Cardiac septum (tissue), 1 donor: ENCODE data around the gene CROCC2. TPM values are rescaled to one million over a fixed set of nuclear protein-coding genes. Genes with fewer than 3 reads are reported as not detected.

Experiments used
- DNase-seq: peaks from one replicate; pipeline ENCODE4 v3.0.0-alpha.2; 2020; ENCODE audit warnings: low spot score
- intact Hi-C: fragments of 100-400 bp; cut with DNase I; formaldehyde crosslinking; loops from one replicate; pipeline ENCODE4 v1.14.0; 2022
- total RNA-seq: library from RNA; stranded (reverse); fragmentation: NEBNext Ultra II Directional; extraction: Animal tissue kit (Norgen Biotek cat#: 25700); gene quantifications from one replicate; pipeline ENCODE4 v1.2.1, GENCODE V29; 2021
- donor health status: DM: no; HTN: no; CAD: no.

CROCC2 gene
- total RNA-seq, 1 donor from 2014 or later = not detected

GRCh38 chr2:240929364-240930095 is 23.4 kb downstream of the CROCC2 start:
- intact Hi-C loops = no loop called here
- DNase-seq = peak; percentile 65

DNA sequence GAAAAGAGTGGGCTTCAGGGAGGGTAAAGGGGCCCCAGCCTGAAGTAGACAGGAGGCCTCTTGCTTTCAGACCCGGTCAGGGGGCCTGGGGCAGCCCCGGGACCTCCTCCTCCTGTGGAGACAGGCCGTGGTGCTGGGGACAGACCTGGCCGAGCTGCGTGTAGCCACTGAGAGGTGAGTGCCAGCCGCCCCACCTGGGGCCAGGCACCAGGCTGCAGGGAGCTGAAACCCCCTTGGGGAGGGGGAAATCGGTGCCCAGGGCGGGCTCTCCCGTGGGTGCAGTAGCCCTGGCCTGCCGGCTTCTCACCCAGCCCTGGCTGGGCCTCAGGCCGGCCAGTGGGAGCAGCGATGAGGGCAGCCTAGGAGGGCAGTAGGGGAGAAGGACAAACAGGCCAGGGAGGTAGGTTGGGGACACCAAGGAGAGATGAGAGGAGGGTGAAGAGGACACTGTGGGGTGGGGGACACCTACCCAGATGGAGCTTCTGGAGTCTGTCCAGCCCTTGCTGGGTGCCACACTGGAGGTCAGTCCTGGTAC is 24.0 kb downstream of the CROCC2 start:
- intact Hi-C loops = no loop called here

GRCh38 chr2:240930631-240931318 is 24.6 kb downstream of the CROCC2 start:
- intact Hi-C loops = no loop called here
- peak; percentile 36 for DNase-seq

More for the DNA sequence above, 24.0 kb downstream of the CROCC2 start:
- peak; percentile 71 for DNase-seq

- peak; percentile 47 for DNase-seq
- intact Hi-C loops = no loop called here
Observed at GRCh38 chr2:240931319-240931949, 25.3 kb downstream of the CROCC2 start.

GRCh38 chr2:240932001-240932723 is 26.0 kb downstream of the CROCC2 start:
- peak; percentile 33 for DNase-seq
- intact Hi-C loops = no loop called here

DNA sequence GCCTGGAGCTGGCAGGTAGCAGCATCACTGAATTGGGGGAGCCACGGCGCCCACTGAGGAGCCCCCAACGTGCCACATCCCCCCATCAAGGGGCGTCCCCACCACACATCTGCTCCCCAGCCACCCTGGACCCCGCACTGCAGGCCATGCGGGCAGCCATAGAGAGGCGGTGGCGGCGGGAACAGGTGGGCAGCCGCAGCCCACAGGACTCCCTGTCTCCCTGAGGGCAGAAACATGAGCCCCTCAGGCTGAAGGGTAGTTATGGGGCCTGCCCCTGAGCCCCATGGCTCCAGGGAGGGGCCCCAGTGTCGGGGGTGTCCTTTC is 26.6 kb downstream of the CROCC2 start:
- intact Hi-C loops = no loop called here
- peak; percentile 71 for DNase-seq

DNA sequence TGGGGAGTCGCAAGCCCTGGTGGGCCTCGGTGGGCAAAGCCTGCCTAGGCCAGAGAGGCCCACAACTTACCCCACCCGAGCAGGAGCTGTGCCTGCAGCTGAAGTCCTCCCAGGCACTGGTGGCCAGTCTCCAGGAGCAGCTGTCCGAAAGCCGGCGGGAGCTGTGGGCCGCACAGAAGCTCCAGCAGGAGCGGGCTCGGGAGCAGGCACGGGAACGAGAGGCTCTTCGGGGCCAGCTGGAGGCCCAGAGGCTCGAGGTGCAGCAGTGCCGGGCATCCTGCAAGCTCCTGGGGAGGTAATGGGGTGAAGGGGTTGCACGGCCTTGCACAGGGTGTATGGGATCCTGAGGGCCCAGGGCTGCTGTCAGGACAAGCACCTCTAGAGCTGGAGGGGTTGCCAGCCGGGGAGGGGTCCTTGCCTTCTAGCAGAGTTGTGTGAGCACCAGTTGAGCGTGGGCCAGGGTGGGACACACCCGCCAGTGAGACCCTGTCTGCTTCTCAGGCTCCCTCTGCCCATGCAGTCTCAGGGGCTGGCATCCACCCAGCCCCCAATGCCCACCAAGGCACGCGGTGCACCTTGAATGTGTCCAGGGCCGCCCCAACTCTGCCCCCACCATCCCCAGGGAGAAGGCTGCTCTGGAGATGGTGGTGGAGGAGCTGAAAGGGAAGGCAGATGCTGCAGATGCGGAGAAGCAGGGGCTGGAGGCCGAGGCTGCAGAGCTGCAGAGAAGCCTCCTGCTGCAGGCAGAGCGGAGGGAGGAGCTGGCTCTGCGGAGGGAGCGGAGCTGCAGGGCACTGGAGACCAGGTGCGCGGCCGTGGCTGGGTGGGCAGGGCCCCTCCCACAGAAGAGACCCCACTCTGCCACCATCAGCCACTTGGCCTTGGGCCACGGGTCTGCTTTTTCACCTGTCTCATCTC is 27.2 kb downstream of the CROCC2 start:
- peak; percentile 66 for DNase-seq
- intact Hi-C loops = no loop called here

- peak; percentile 67 for DNase-seq
- intact Hi-C loops = no loop called here
Observed at GRCh38 chr2:240933966-240934700, 28.0 kb downstream of the CROCC2 start.

DNA sequence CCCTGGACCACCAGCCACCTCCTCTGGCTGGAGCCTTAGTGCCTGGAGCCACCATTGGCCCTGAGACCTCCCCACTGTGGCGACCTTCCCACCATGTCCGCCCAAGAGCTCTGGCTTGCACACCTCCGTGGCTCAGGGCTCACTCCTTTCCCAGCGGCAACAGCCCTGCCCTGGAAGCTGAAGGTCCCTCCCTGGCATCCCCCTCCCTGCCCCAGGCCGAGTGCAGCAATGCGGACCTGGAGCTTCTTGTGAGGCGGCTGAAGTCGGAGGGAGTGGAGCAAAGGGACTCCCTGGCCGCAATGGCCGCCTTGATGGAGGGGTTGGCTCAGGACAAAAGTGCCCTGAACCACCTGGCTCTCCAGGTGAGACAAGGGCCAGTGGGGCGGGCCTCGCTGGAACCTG is 28.6 kb downstream of the CROCC2 start:
- peak; percentile 38 for DNase-seq
- intact Hi-C loops = no loop called here

DNA sequence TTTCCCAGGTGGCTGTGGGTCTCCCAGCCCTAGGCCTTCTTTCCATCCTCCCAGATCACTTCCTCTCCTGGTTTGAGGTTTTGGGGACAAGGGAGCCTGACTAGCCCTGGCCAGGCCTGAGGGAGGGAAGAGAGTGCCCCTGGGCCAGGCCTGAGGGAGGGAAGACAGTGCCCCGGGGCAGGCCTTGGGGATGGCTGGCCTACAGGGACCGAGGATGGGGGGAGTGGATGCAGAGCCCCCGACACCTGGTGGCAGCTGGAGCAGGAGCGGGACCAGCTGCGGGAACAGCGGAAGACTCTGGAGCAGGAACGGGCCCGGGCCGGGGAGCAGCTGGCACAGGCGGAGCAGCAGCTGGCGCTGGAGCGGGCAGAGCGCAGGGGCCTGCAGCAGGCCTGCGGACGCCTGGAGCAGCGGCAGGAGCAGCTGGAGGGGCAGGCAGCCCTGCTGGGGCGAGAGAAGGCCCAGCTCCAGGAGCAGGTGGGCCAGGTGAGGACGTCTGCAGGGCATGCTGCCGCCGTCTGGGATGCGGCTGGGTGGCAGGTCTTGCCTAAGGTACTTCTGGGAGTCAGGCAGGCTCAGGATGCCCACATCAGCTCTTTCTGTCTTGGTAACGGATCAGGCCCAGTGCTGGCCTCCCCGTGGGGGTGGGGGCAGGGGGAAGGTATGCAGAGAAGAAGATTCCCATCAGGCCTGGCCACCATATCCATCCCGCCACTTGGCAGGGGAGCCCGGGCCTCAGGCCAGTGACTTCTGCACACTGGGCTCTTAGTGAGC is 29.2 kb downstream of the CROCC2 start:
- peak; percentile 69 for DNase-seq

GRCh38 chr2:240936106-240936505 is 30.0 kb downstream of the CROCC2 start:
- DNase-seq = peak; percentile 68
- intact Hi-C loops = no loop called here

More for the DNA sequence above, 29.2 kb downstream of the CROCC2 start:
- intact Hi-C loops = no loop called here

- intact Hi-C loops = no loop called here
- DNase-seq = peak; percentile 56
Observed at GRCh38 chr2:240946046-240946445, 39.9 kb downstream of the CROCC2 start.

DNA sequence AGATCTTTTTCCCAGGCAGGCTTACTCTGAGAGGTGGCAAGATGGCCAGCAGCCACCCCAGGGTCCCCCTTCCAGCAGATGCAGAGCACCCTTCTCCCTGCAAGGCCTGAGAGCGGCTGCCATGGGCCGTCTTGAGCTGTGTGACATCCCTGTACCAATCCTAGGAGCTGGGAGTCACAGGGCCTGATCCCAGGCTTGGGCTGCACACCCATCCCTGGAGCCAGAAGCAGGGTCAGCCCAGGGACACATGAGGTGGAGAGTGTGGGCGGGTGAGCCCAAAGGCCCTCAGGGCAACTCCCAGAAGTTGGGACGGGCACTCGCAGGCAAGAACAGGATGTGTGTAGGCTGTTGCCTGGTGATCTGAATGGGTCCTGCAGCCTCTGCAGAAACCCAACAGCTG is 40.5 kb downstream of the CROCC2 start:
- DNase-seq = peak; percentile 22
- intact Hi-C loops = no loop called here

GRCh38 chr2:240947176-240947575 is 41.0 kb downstream of the CROCC2 start:
- intact Hi-C loops = no loop called here
- peak; percentile 55 for DNase-seq

- intact Hi-C loops = no loop called here
- DNase-seq = peak; percentile 38
Observed at GRCh38 chr2:240947607-240948006, 41.5 kb downstream of the CROCC2 start.

DNA sequence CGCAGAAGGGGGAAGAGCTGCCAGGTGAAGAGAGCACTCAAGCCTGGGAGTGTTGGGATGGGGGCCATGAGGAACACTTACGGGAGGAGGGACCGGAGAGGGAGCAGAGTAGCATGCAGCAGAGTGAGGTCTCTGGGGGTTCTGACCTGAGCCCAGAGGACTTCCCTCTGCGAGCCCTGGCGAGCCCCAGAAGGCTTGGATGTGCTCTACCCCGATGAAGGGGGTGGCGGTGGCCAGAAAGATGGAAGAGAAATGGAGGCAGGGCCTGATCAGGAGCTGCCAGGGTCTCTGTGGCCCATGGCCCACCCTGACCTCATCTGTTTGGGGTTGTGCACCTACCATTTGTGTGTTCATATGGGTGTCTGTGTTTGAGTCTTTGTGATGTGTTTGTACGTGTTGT is 42.0 kb downstream of the CROCC2 start:
- peak; percentile 54 for DNase-seq
- intact Hi-C loops = no loop called here
